ENCODE data around the gene EPHB2. TPM values are rescaled to one million over a fixed set of nuclear protein-coding genes. Genes with fewer than 3 reads are reported as not detected.
"Not testable (repeated sequence)": the region's sequence is repeated elsewhere in the genome, so short reads cannot be mapped to it uniquely, and the experiment has no call there.

The EPHB2 gene
- polyA plus RNA-seq (2013) = 0.04 TPM

- no peaks in the 10 kb centered on the region for H3K9me3 ChIP-seq (ENCODE audit: control extremely low read depth in 1 of 5, control insufficient read depth in 4 of 5, insufficient read depth in 2 of 5, low read depth in 1 of 5, low read length in 4 of 5)
- peak in 2 of 3 donors; percentile 63 to 69 for DNase-seq
- peaks cover 0 to 59% (median 37%) of the 10 kb centered on the region in 5 experiments for H3K27me3 ChIP-seq (replicated peaks in 2 of 5; ENCODE audit: control insufficient read depth in 4 of 5, insufficient read depth in 5 of 5, low read length in 4 of 5)
- H3K4me3 ChIP-seq (ENCODE audit: control insufficient read depth in 1 of 7, extremely low read depth in 1 of 7, insufficient read depth in 4 of 7, low read depth in 2 of 7, low read length in 6 of 7) = peak within 1 kb of the TSS in 5 of 7 experiments; percentile 18 to 57 (median 43)
- H3K4me1 ChIP-seq (ENCODE audit: control extremely low read depth in 1 of 4, control insufficient read depth in 4 of 4, insufficient read depth in 4 of 4, low read length in 3 of 4) = peaks cover 0 to 14% (median 12%) of the 10 kb centered on the region in 4 experiments
- POLR2A ChIA-PET = no interaction called here
- CTCF ChIA-PET = no interaction called here
- under 1% methylated on average over 47 of the region's 55 CpGs for whole genome bisulfite sequencing (ENCODE audit: insufficient coverage)
- no peaks in the 10 kb centered on the region for H3K36me3 ChIP-seq (ENCODE audit: control insufficient read depth in 4 of 4, insufficient read depth in 4 of 4, low read length in 3 of 4)
- no peak within 1 kb of the TSS for H3K27ac ChIP-seq (ENCODE audit: insufficient read depth in 1 of 2, low read depth in 1 of 2, low read length in 2 of 2, poor library complexity in 1 of 2, severe bottlenecking in 2 of 2)
These were observed at the start of gene EPHB2 for GRCh38 chr1:22710701-22711049. EPHB2 (plus strand) TSS chr1:22710839; CDS start chr1:22710983, 144 bp downstream.

- H3K36me3 ChIP-seq (ENCODE audit: control insufficient read depth in 4 of 4, insufficient read depth in 4 of 4, low read length in 3 of 4) = no peaks in the 10 kb centered on the region
- ChIA-PET POLR2A (interaction anchor here (1.3 kb wide), 1 partner anchor 9 kb away, joined by 3 read pairs; the partner anchor contains the start of gene C1QB), CTCF (interaction anchor here (1.2 kb wide), 1 partner anchor 11 kb away, joined by 4 read pairs; no protein-coding TSS in a partner anchor)
- peaks cover 0 to 4% (median 0%) of the 10 kb centered on the region in 5 experiments for H3K27me3 ChIP-seq (replicated peaks in 2 of 5; ENCODE audit: control insufficient read depth in 4 of 5, insufficient read depth in 5 of 5, low read length in 4 of 5)
- no peaks in the 10 kb centered on the region for H3K9me3 ChIP-seq (ENCODE audit: control extremely low read depth in 1 of 5, control insufficient read depth in 4 of 5, insufficient read depth in 2 of 5, low read depth in 1 of 5, low read length in 4 of 5)
- no peak for DNase-seq
- no peak overlapping the region for H3K4me3 ChIP-seq (ENCODE audit: control insufficient read depth in 1 of 7, extremely low read depth in 1 of 7, insufficient read depth in 4 of 7, low read depth in 2 of 7, low read length in 6 of 7)
- no peaks in the 10 kb centered on the region for H3K4me1 ChIP-seq (ENCODE audit: control extremely low read depth in 1 of 4, control insufficient read depth in 4 of 4, insufficient read depth in 4 of 4, low read length in 3 of 4)
- 100% methylated on average over 2 of the region's 2 CpGs for WGBS (ENCODE audit: insufficient coverage)
- H3K27ac ChIP-seq (ENCODE audit: insufficient read depth in 1 of 2, low read depth in 1 of 2, low read length in 2 of 2, poor library complexity in 1 of 2, severe bottlenecking in 2 of 2) = no peak overlapping the region
These were observed 48.8 kb upstream of the EPHB2 start for GRCh38 chr1:22661880-22662279.

- ChIA-PET CTCF (interaction anchor here (1.0 to 1.7 kb wide), 3 partner anchors 10 to 268 kb away, joined by 3 to 7 read pairs (median 4); no protein-coding TSS in a partner anchor), POLR2A (interaction anchor here (0.6 to 1.3 kb wide), 2 partner anchors 9 to 27 kb away, joined by 3 read pairs; partner anchors contain the start of gene C1QB)
- no peaks in the 10 kb centered on the region for H3K4me1 ChIP-seq (ENCODE audit: control extremely low read depth in 1 of 4, control insufficient read depth in 4 of 4, insufficient read depth in 4 of 4, low read length in 3 of 4)
- no peaks in the 10 kb centered on the region for H3K36me3 ChIP-seq (ENCODE audit: control insufficient read depth in 4 of 4, insufficient read depth in 4 of 4, low read length in 3 of 4)
- H3K27me3 ChIP-seq (replicated peaks in 2 of 5; ENCODE audit: control insufficient read depth in 4 of 5, insufficient read depth in 5 of 5, low read length in 4 of 5) = peaks cover 0 to 4% (median 0%) of the 10 kb centered on the region in 5 experiments
- H3K4me3 ChIP-seq (ENCODE audit: control insufficient read depth in 1 of 7, extremely low read depth in 1 of 7, insufficient read depth in 4 of 7, low read depth in 2 of 7, low read length in 6 of 7) = no peak overlapping the region
- 84% methylated on average over 5 of the region's 5 CpGs for WGBS (ENCODE audit: insufficient coverage)
- H3K9me3 ChIP-seq (ENCODE audit: control extremely low read depth in 1 of 5, control insufficient read depth in 4 of 5, insufficient read depth in 2 of 5, low read depth in 1 of 5, low read length in 4 of 5) = no peaks in the 10 kb centered on the region
- DNase-seq = peak in 2 of 3 donors; percentile 42 to 46
- H3K27ac ChIP-seq (ENCODE audit: insufficient read depth in 1 of 2, low read depth in 1 of 2, low read length in 2 of 2, poor library complexity in 1 of 2, severe bottlenecking in 2 of 2) = no peak overlapping the region
These were observed 48.3 kb upstream of the EPHB2 start for GRCh38 chr1:22662318-22662717.

- Histone ChIP-seq H3K36me3 (ENCODE audit: control insufficient read depth in 4 of 4, insufficient read depth in 4 of 4, low read length in 3 of 4) (no peaks in the 10 kb centered on the region), H3K4me3 (ENCODE audit: control insufficient read depth in 1 of 7, extremely low read depth in 1 of 7, insufficient read depth in 4 of 7, low read depth in 2 of 7, low read length in 6 of 7) (no peak overlapping the region), H3K27ac (ENCODE audit: insufficient read depth in 1 of 2, low read depth in 1 of 2, low read length in 2 of 2, poor library complexity in 1 of 2, severe bottlenecking in 2 of 2) (no peak overlapping the region), H3K9me3 (ENCODE audit: control extremely low read depth in 1 of 5, control insufficient read depth in 4 of 5, insufficient read depth in 2 of 5, low read depth in 1 of 5, low read length in 4 of 5) (no peaks in the 10 kb centered on the region), H3K4me1 (ENCODE audit: control extremely low read depth in 1 of 4, control insufficient read depth in 4 of 4, insufficient read depth in 4 of 4, low read length in 3 of 4) (no peaks in the 10 kb centered on the region), H3K27me3 (replicated peaks in 2 of 5; ENCODE audit: control insufficient read depth in 4 of 5, insufficient read depth in 5 of 5, low read length in 4 of 5) (no peaks in the 10 kb centered on the region)
- CTCF ChIA-PET = interaction anchor here (1.0 to 1.7 kb wide), 3 partner anchors 11 to 268 kb away, joined by 3 to 7 read pairs (median 3); no protein-coding TSS in a partner anchor
- DNase-seq = no peak
- WGBS (ENCODE audit: insufficient coverage) = 91% methylated on average over 5 of the region's 8 CpGs
- POLR2A ChIA-PET = interaction anchor here (0.6 to 1.3 kb wide), 2 partner anchors 10 to 26 kb away, joined by 3 read pairs; partner anchors contain the start of gene C1QB
These were observed 47.6 kb upstream of the EPHB2 start for GRCh38 chr1:22662986-22663408.

GRCh38 chr1:22665752-22666151 lies 44.9 kb upstream of the EPHB2 start:
- WGBS (ENCODE audit: insufficient coverage) = 76% methylated on average over 6 of the region's 7 CpGs
- Histone ChIP-seq H3K9me3 (ENCODE audit: control extremely low read depth in 1 of 5, control insufficient read depth in 4 of 5, insufficient read depth in 2 of 5, low read depth in 1 of 5, low read length in 4 of 5) (no peaks in the 10 kb centered on the region), H3K4me1 (ENCODE audit: control extremely low read depth in 1 of 4, control insufficient read depth in 4 of 4, insufficient read depth in 4 of 4, low read length in 3 of 4) (no peaks in the 10 kb centered on the region), H3K4me3 (ENCODE audit: control insufficient read depth in 1 of 7, extremely low read depth in 1 of 7, insufficient read depth in 4 of 7, low read depth in 2 of 7, low read length in 6 of 7) (no peak overlapping the region), H3K36me3 (ENCODE audit: control insufficient read depth in 4 of 4, insufficient read depth in 4 of 4, low read length in 3 of 4) (no peaks in the 10 kb centered on the region), H3K27me3 (replicated peaks in 2 of 5; ENCODE audit: control insufficient read depth in 4 of 5, insufficient read depth in 5 of 5, low read length in 4 of 5) (peaks cover 0 to 13% (median 0%) of the 10 kb centered on the region in 5 experiments), H3K27ac (ENCODE audit: insufficient read depth in 1 of 2, low read depth in 1 of 2, low read length in 2 of 2, poor library complexity in 1 of 2, severe bottlenecking in 2 of 2) (no peak overlapping the region)
- ChIA-PET POLR2A (no interaction called here), CTCF (interaction anchor here (1.9 kb wide), 1 partner anchor 265 kb away, joined by 4 read pairs; no protein-coding TSS in a partner anchor)
- DNase-seq = peak in 1 of 3 donors; percentile 29

GRCh38 chr1:22666412-22666811 lies 44.2 kb upstream of the EPHB2 start:
- 56% methylated on average over 1 of the region's 2 CpGs for WGBS (ENCODE audit: insufficient coverage)
- Histone ChIP-seq H3K27ac (ENCODE audit: insufficient read depth in 1 of 2, low read depth in 1 of 2, low read length in 2 of 2, poor library complexity in 1 of 2, severe bottlenecking in 2 of 2) (no peak overlapping the region), H3K27me3 (replicated peaks in 2 of 5; ENCODE audit: control insufficient read depth in 4 of 5, insufficient read depth in 5 of 5, low read length in 4 of 5) (peaks cover 0 to 19% (median 2%) of the 10 kb centered on the region in 5 experiments), H3K9me3 (ENCODE audit: control extremely low read depth in 1 of 5, control insufficient read depth in 4 of 5, insufficient read depth in 2 of 5, low read depth in 1 of 5, low read length in 4 of 5) (no peaks in the 10 kb centered on the region), H3K36me3 (ENCODE audit: control insufficient read depth in 4 of 4, insufficient read depth in 4 of 4, low read length in 3 of 4) (no peaks in the 10 kb centered on the region), H3K4me3 (ENCODE audit: control insufficient read depth in 1 of 7, extremely low read depth in 1 of 7, insufficient read depth in 4 of 7, low read depth in 2 of 7, low read length in 6 of 7) (no peak overlapping the region), H3K4me1 (ENCODE audit: control extremely low read depth in 1 of 4, control insufficient read depth in 4 of 4, insufficient read depth in 4 of 4, low read length in 3 of 4) (no peaks in the 10 kb centered on the region)
- CTCF ChIA-PET = interaction anchor here (1.4 to 1.9 kb wide), 2 partner anchors 12 to 264 kb away, joined by 3 to 4 read pairs; no protein-coding TSS in a partner anchor
- POLR2A ChIA-PET = no interaction called here
- no peak for DNase-seq

GRCh38 chr1:22668840-22669239 lies 41.8 kb upstream of the EPHB2 start:
- peaks cover 0 to 42% (median 11%) of the 10 kb centered on the region in 5 experiments for H3K27me3 ChIP-seq (replicated peaks in 2 of 5; ENCODE audit: control insufficient read depth in 4 of 5, insufficient read depth in 5 of 5, low read length in 4 of 5)
- H3K36me3 ChIP-seq (ENCODE audit: control insufficient read depth in 4 of 4, insufficient read depth in 4 of 4, low read length in 3 of 4); H3K9me3 ChIP-seq (ENCODE audit: control extremely low read depth in 1 of 5, control insufficient read depth in 4 of 5, insufficient read depth in 2 of 5, low read depth in 1 of 5, low read length in 4 of 5); H3K4me3 ChIP-seq (ENCODE audit: control insufficient read depth in 1 of 7, extremely low read depth in 1 of 7, insufficient read depth in 4 of 7, low read depth in 2 of 7, low read length in 6 of 7); CTCF ChIA-PET; H3K4me1 ChIP-seq (ENCODE audit: control extremely low read depth in 1 of 4, control insufficient read depth in 4 of 4, insufficient read depth in 4 of 4, low read length in 3 of 4); H3K27ac ChIP-seq (ENCODE audit: insufficient read depth in 1 of 2, low read depth in 1 of 2, low read length in 2 of 2, poor library complexity in 1 of 2, severe bottlenecking in 2 of 2); POLR2A ChIA-PET; DNase-seq: not testable (repeated sequence)
- 95% methylated on average over 2 of the region's 2 CpGs for WGBS (ENCODE audit: insufficient coverage)
